ENCODE data around the gene BTG4.

BTG4 gene

DNA sequence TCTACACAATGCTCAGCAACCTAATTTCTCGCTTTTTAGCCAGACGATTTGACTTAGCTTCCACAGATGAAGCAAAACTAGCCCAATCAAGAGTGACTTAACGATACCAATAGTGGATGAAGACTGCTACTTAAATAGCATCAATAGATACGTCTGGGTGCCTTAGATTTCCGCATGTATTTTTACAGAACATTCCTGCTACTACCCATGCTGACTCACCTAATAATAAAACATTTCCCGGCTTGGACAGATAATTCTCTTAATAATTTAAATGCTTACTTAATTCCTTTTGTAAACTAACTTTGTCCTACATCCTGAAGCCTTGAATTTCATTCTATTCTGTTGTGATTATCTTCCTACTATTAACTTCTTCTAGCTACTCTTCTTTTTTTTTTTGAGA lies 23.1 kb upstream of the BTG4 start:
- no peak overlapping the region for H3K9ac ChIP-seq (ENCODE audit: low read length in 2 of 2)
- H3K27ac ChIP-seq (ENCODE audit: low read length): no peak overlapping the region
- no peaks in the 10 kb centered on the region for H3K9me3 ChIP-seq (ENCODE audit: control insufficient read depth in 2 of 2, low read length in 2 of 2)
- H3K36me3 ChIP-seq (ENCODE audit: control insufficient read depth in 2 of 2, insufficient read depth in 2 of 2, low read length in 2 of 2): no peaks in the 10 kb centered on the region
- peaks cover 0 to 5% of the 10 kb centered on the region in 2 donors for H3K27me3 ChIP-seq (ENCODE audit: control insufficient read depth in 1 of 2, insufficient read depth in 2 of 2, low read length in 2 of 2)
- peaks cover 14% of the 10 kb centered on the region for H3K4me1 ChIP-seq (ENCODE audit: control insufficient read depth, insufficient read depth, low read length)
- H3K4me3 ChIP-seq (ENCODE audit: low read length in 2 of 2): no peak overlapping the region

DNA sequence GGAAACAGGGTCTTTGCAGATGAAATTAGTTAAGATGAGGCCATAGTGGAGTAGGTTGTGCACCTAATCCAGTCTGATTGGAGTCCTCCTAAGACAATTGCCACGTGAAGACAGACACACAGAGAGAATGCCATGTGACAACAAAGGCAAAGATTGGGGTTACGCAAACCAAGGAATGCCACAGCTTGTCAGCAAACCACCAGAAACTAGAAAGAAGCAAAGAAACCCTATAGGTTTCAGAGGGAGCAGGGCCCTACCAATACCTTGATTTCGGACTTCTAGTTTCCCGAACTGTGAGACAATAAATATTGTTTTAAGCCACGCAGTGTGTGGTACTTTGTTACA lies 20.2 kb upstream of the BTG4 start:
- no peaks in the 10 kb centered on the region for H3K4me1 ChIP-seq (ENCODE audit: control insufficient read depth, insufficient read depth, low read length)
- H3K36me3 ChIP-seq (ENCODE audit: control insufficient read depth in 2 of 2, insufficient read depth in 2 of 2, low read length in 2 of 2): no peaks in the 10 kb centered on the region
- H3K9me3 ChIP-seq (ENCODE audit: control insufficient read depth in 2 of 2, low read length in 2 of 2): no peaks in the 10 kb centered on the region
- H3K27me3 ChIP-seq (ENCODE audit: control insufficient read depth in 1 of 2, insufficient read depth in 2 of 2, low read length in 2 of 2): peaks cover 0 to 5% of the 10 kb centered on the region in 2 donors
- H3K9ac ChIP-seq (ENCODE audit: low read length in 2 of 2): no peak overlapping the region
- no peak overlapping the region for H3K4me3 ChIP-seq (ENCODE audit: low read length in 2 of 2)
- H3K27ac ChIP-seq (ENCODE audit: low read length): no peak overlapping the region

DNA sequence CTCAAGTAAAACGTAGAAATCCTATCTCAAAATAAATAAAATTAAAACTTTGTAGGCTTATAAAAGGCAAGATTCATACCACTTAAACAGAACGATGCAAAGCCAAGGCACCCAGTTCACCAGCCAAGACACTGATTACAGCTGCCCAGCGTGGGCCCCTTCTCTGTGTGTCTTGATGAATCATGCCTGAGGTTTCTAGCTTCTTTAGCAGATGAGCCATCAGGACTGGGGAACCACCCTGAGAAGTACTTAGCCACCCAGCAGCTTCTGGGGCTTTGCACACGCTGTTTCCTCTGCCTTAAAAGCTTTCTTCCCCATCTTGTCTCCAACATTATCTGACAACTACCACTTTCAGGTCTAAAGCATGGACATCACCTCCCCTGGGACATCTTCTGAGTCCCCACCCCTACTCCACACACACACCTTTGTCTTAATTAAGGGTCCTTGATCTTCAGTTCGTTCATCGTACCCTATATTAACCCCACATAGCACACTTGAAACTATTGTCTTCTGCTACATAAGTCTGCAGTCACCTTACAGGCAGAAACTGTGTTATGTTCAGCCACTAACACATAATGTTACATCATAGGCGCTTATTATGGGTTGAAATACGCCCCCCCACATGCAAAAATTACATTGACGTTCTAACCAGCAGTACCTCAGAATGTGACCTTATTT lies 19.6 kb upstream of the BTG4 start:
- Histone ChIP-seq H3K9ac (ENCODE audit: low read length in 2 of 2) (no peak overlapping the region), H3K4me1 (ENCODE audit: control insufficient read depth, insufficient read depth, low read length) (no peaks in the 10 kb centered on the region), H3K9me3 (ENCODE audit: control insufficient read depth in 2 of 2, low read length in 2 of 2) (no peaks in the 10 kb centered on the region), H3K4me3 (ENCODE audit: low read length in 2 of 2) (no peak overlapping the region), H3K27me3 (ENCODE audit: control insufficient read depth in 1 of 2, insufficient read depth in 2 of 2, low read length in 2 of 2) (peaks cover 0 to 5% of the 10 kb centered on the region in 2 donors), H3K36me3 (ENCODE audit: control insufficient read depth in 2 of 2, insufficient read depth in 2 of 2, low read length in 2 of 2) (no peaks in the 10 kb centered on the region), H3K27ac (ENCODE audit: low read length) (no peak overlapping the region)

DNA sequence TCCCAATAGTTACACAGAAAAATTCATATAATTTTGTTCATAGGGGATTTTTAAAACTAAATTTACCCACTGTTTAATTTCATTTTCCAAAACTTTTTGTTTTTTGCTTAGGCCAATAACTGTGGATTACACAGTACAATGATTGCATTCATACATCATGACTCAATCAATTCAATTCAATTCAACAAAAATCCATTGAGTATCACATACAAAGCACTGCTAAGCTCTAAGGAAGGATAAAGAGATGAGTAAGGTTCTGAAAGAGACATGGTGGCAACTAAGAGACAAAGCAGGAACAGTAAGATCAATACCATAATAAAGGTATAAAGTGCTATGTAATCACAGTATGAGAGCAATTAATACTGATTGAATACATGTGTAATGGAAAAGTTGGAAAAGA lies 18.9 kb upstream of the BTG4 start:
- Histone ChIP-seq H3K4me3 (ENCODE audit: low read length in 2 of 2) (no peak overlapping the region), H3K9me3 (ENCODE audit: control insufficient read depth in 2 of 2, low read length in 2 of 2) (no peaks in the 10 kb centered on the region), H3K9ac (ENCODE audit: low read length in 2 of 2) (no peak overlapping the region), H3K4me1 (ENCODE audit: control insufficient read depth, insufficient read depth, low read length) (no peaks in the 10 kb centered on the region), H3K27me3 (ENCODE audit: control insufficient read depth in 1 of 2, insufficient read depth in 2 of 2, low read length in 2 of 2) (peaks cover 0 to 5% of the 10 kb centered on the region in 2 donors), H3K36me3 (ENCODE audit: control insufficient read depth in 2 of 2, insufficient read depth in 2 of 2, low read length in 2 of 2) (no peaks in the 10 kb centered on the region), H3K27ac (ENCODE audit: low read length) (no peak overlapping the region)

DNA sequence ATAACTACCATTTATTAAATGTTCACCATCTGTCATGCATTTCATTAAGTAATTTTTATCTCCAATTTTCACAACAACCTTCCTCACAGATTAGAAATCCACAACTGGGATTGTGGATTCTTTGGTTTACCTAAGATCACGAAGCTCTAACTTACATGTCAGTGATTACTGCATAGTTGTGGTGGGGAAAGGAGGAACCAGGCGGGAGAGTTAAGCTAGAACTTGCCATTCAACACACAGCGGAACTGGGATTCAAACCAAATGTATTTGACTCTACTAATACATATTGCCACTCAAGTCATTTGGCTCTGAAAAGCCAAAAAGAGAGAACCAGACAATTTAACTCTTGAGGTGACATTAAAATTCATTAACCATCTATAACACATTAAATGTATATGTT lies 17.9 kb upstream of the BTG4 start:
- Histone ChIP-seq H3K27me3 (ENCODE audit: control insufficient read depth in 1 of 2, insufficient read depth in 2 of 2, low read length in 2 of 2) (peaks cover 0 to 5% of the 10 kb centered on the region in 2 donors), H3K9ac (ENCODE audit: low read length in 2 of 2) (no peak overlapping the region), H3K9me3 (ENCODE audit: control insufficient read depth in 2 of 2, low read length in 2 of 2) (no peaks in the 10 kb centered on the region)

DNA sequence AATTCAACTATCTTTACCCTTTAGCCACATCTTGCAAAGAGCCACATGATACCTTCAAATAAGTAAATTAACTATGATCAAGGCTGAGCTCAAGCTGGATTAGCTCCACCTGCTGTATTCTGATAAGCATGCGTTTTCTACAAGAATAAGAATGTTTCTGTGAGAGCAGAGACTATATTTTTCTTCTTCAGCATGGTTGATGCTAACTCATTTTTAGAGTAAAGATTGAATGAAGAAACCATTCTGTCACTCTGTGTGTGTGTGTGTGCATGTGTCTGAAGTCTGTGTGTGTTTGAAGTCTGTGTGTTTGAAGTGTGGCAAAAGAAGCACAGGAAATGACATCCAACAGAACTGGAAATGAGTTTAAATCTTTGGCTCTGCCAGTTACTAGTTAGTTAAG lies 16.4 kb upstream of the BTG4 start:
- H3K4me1 ChIP-seq (ENCODE audit: control insufficient read depth, insufficient read depth, low read length): no peaks in the 10 kb centered on the region
- H3K9me3 ChIP-seq (ENCODE audit: control insufficient read depth in 2 of 2, low read length in 2 of 2): no peaks in the 10 kb centered on the region
- peaks cover 0 to 2% of the 10 kb centered on the region in 2 donors for H3K27me3 ChIP-seq (ENCODE audit: control insufficient read depth in 1 of 2, insufficient read depth in 2 of 2, low read length in 2 of 2)
- no peak overlapping the region for H3K4me3 ChIP-seq (ENCODE audit: low read length in 2 of 2)
- no peak overlapping the region for H3K9ac ChIP-seq (ENCODE audit: low read length in 2 of 2)
- H3K27ac ChIP-seq (ENCODE audit: low read length): no peak overlapping the region
- H3K36me3 ChIP-seq (ENCODE audit: control insufficient read depth in 2 of 2, insufficient read depth in 2 of 2, low read length in 2 of 2): no peaks in the 10 kb centered on the region

More for the DNA sequence above, 17.9 kb upstream of the BTG4 start:
- Histone ChIP-seq H3K4me1 (ENCODE audit: control insufficient read depth, insufficient read depth, low read length) (no peaks in the 10 kb centered on the region), H3K4me3 (ENCODE audit: low read length in 2 of 2) (no peak overlapping the region), H3K27ac (ENCODE audit: low read length) (no peak overlapping the region), H3K36me3 (ENCODE audit: control insufficient read depth in 2 of 2, insufficient read depth in 2 of 2, low read length in 2 of 2) (no peaks in the 10 kb centered on the region)

DNA sequence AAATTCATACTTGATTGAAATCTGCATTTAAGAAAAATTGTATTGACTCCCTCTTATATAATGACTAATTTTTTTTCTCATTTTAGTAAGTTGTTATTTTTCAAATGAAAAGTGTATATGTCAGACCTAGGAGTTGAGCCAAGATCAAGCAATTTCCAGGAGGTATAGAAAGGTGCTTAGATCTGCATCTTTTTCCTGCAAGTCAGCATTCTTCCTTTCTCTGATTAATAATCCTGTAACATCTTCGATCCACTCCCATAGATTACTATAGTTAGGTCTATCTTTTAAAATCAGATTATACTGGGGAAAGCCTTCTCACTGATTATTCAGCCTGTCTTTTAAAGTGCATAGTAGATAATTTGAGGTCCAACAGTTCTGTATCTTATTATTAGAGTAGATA lies 15.1 kb upstream of the BTG4 start:
- H3K4me1 ChIP-seq (ENCODE audit: control insufficient read depth, insufficient read depth, low read length): no peaks in the 10 kb centered on the region
- no peaks in the 10 kb centered on the region for H3K9me3 ChIP-seq (ENCODE audit: control insufficient read depth in 2 of 2, low read length in 2 of 2)
- no peak overlapping the region for H3K9ac ChIP-seq (ENCODE audit: low read length in 2 of 2)
- H3K27ac ChIP-seq (ENCODE audit: low read length): no peak overlapping the region
- no peaks in the 10 kb centered on the region for H3K27me3 ChIP-seq (ENCODE audit: control insufficient read depth in 1 of 2, insufficient read depth in 2 of 2, low read length in 2 of 2)
- no peaks in the 10 kb centered on the region for H3K36me3 ChIP-seq (ENCODE audit: control insufficient read depth in 2 of 2, insufficient read depth in 2 of 2, low read length in 2 of 2)
- H3K4me3 ChIP-seq (ENCODE audit: low read length in 2 of 2): no peak overlapping the region

DNA sequence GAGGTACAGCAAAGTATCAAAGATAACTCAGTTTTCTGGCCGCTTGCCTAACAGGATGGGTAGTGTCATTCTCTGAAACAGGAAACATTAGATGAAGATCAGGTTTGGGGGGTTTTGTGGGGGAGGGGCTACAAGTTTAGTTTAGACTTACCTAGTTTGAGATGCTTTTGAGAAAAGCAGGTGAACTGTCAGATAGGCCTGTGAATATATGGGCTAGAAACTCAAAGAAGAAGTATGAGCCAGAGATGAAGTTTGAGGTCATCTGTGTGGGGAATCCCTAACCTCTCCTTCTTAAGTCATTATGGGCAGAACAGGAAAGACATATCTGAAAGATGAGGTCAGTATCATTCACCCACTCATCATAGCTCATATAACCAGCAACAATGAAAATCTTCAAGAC lies 14.3 kb upstream of the BTG4 start:
- Histone ChIP-seq H3K9me3 (ENCODE audit: control insufficient read depth in 2 of 2, low read length in 2 of 2) (no peaks in the 10 kb centered on the region), H3K4me1 (ENCODE audit: control insufficient read depth, insufficient read depth, low read length) (no peaks in the 10 kb centered on the region), H3K27ac (ENCODE audit: low read length) (no peak overlapping the region), H3K36me3 (ENCODE audit: control insufficient read depth in 2 of 2, insufficient read depth in 2 of 2, low read length in 2 of 2) (no peaks in the 10 kb centered on the region), H3K9ac (ENCODE audit: low read length in 2 of 2) (no peak overlapping the region), H3K4me3 (ENCODE audit: low read length in 2 of 2) (no peak overlapping the region), H3K27me3 (ENCODE audit: control insufficient read depth in 1 of 2, insufficient read depth in 2 of 2, low read length in 2 of 2) (no peaks in the 10 kb centered on the region)

DNA sequence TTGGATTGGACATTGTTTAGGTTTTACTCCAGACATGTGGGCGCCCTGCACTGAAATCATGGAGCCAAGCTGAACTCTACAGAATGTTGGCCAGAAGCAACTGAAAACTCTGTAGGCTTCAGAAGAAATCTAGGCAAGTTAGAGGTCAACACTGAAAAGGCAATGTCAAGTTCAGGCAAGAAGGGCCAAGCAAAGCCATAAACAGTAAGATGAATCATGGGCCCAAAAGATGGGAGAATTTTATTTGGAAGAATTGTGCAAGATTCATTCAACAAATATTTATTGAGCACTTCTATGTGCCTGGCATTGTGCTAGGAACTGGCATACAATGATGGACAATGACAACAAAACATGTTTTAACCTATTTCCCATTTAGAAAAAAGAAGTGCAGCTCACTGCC lies 13.3 kb upstream of the BTG4 start:
- H3K4me1 ChIP-seq (ENCODE audit: control insufficient read depth, insufficient read depth, low read length): no peaks in the 10 kb centered on the region
- H3K27ac ChIP-seq (ENCODE audit: low read length): no peak overlapping the region
- no peaks in the 10 kb centered on the region for H3K27me3 ChIP-seq (ENCODE audit: control insufficient read depth in 1 of 2, insufficient read depth in 2 of 2, low read length in 2 of 2)
- no peaks in the 10 kb centered on the region for H3K9me3 ChIP-seq (ENCODE audit: control insufficient read depth in 2 of 2, low read length in 2 of 2)
- no peak overlapping the region for H3K9ac ChIP-seq (ENCODE audit: low read length in 2 of 2)
- no peaks in the 10 kb centered on the region for H3K36me3 ChIP-seq (ENCODE audit: control insufficient read depth in 2 of 2, insufficient read depth in 2 of 2, low read length in 2 of 2)
- no peak overlapping the region for H3K4me3 ChIP-seq (ENCODE audit: low read length in 2 of 2)

DNA sequence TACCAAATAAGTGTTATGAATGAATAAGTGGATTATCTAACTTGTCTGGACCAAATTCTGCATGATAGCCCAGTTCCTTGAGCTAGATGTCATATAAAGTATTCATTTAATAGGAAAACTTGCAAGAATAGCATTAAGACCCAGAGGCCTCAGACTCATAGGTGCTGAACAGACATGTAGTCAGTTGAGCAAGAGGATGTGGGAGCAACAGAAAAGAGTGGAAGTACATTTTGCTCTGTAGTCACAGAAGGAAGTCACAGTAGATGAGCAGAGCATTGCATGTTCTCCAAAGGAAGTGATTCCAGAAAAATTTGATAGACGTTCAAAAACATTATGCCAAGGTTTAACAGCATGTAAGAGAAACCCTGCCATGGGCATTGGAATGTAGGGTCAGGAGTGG lies 11.9 kb upstream of the BTG4 start:
- no peak overlapping the region for H3K9ac ChIP-seq (ENCODE audit: low read length in 2 of 2)
- no peaks in the 10 kb centered on the region for H3K36me3 ChIP-seq (ENCODE audit: control insufficient read depth in 2 of 2, insufficient read depth in 2 of 2, low read length in 2 of 2)
- H3K4me1 ChIP-seq (ENCODE audit: control insufficient read depth, insufficient read depth, low read length): no peaks in the 10 kb centered on the region
- H3K4me3 ChIP-seq (ENCODE audit: low read length in 2 of 2): no peak overlapping the region
- no peaks in the 10 kb centered on the region for H3K9me3 ChIP-seq (ENCODE audit: control insufficient read depth in 2 of 2, low read length in 2 of 2)
- H3K27ac ChIP-seq (ENCODE audit: low read length): no peak overlapping the region
- no peaks in the 10 kb centered on the region for H3K27me3 ChIP-seq (ENCODE audit: control insufficient read depth in 1 of 2, insufficient read depth in 2 of 2, low read length in 2 of 2)

DNA sequence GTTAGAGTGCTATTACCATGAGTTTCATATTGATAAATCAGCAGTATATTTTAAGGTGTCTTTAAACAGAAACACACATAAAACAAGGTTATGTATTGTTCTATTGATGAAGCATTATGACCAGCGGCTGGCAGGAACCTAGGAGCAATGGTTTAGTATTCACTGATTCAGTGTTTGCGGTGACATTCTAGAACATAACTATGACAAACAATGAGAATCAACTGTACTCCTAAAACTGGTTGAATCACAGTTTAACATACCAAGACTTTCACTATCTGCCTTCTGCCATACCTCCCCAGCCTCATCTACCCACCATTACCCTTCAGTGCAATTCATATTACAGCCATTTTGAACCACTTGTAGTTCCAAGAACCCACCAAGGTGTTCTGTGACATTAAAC lies 11.2 kb upstream of the BTG4 start:
- no peaks in the 10 kb centered on the region for H3K9me3 ChIP-seq (ENCODE audit: control insufficient read depth in 2 of 2, low read length in 2 of 2)
- H3K4me1 ChIP-seq (ENCODE audit: control insufficient read depth, insufficient read depth, low read length): no peaks in the 10 kb centered on the region
- no peaks in the 10 kb centered on the region for H3K27me3 ChIP-seq (ENCODE audit: control insufficient read depth in 1 of 2, insufficient read depth in 2 of 2, low read length in 2 of 2)
- no peak overlapping the region for H3K27ac ChIP-seq (ENCODE audit: low read length)
- H3K9ac ChIP-seq (ENCODE audit: low read length in 2 of 2): no peak overlapping the region
- no peak overlapping the region for H3K4me3 ChIP-seq (ENCODE audit: low read length in 2 of 2)
- no peaks in the 10 kb centered on the region for H3K36me3 ChIP-seq (ENCODE audit: control insufficient read depth in 2 of 2, insufficient read depth in 2 of 2, low read length in 2 of 2)
